HEK293T (cell line): ENCODE results near the gene TBL1X.

Experiments
- CTCF ChIA-PET: fragments of 350-600 bp; formaldehyde crosslinking; extraction: SDS; loops from one replicate; lab custom pipeline; 2021; ENCODE audit warnings: antibody characterized with exemption, inconsistent platforms; lab: Yijun Ruan, JAX
- POLR2A ChIA-PET: fragments of 350-600 bp; formaldehyde crosslinking; extraction: SDS; loops from one replicate; lab custom pipeline; 2020; ENCODE audit warnings: antibody characterized with exemption, inconsistent platforms; lab: Yijun Ruan, JAX
- DNase-seq: peaks from one replicate; pipeline ENCODE4 v3.0.0; 2012; ENCODE audit warnings: mixed read lengths; ENCODE audit errors: extremely low spot score
- ARNT ChIP-seq: fragments of 450-650 bp; IDR thresholded peaks from 2 replicates; pipeline ENCODE4 v1.6.1; 2017; ENCODE audit warnings: mild to moderate bottlenecking
- BHLHE40 ChIP-seq: fragments of 450-650 bp; IDR thresholded peaks from 2 replicates; pipeline ENCODE4 v1.6.1; 2016; ENCODE audit warnings: mild to moderate bottlenecking, moderate library complexity, borderline replicate concordance
- CTBP1 ChIP-seq: fragments of 450-650 bp; IDR thresholded peaks from 2 replicates; pipeline ENCODE4 v1.6.1; 2016; ENCODE audit warnings: borderline replicate concordance
- ELF4 ChIP-seq: fragments of 450-650 bp; IDR thresholded peaks from 2 replicates; pipeline ENCODE4 v1.6.1; 2017; ENCODE audit warnings: antibody characterized with exemption
- FOXA1 ChIP-seq: fragments of 450-650 bp; IDR thresholded peaks from 2 replicates; pipeline ENCODE4 v1.6.1; 2016; ENCODE audit warnings: mild to moderate bottlenecking
- FOXK2 ChIP-seq: fragments of 450-650 bp; IDR thresholded peaks from 2 replicates; pipeline ENCODE4 v1.6.1; 2016; ENCODE audit warnings: mild to moderate bottlenecking
- FOXM1 ChIP-seq: fragments of 450-650 bp; IDR thresholded peaks from 2 replicates; pipeline ENCODE4 v1.6.1; 2017; ENCODE audit warnings: mild to moderate bottlenecking, borderline replicate concordance
- HDGF ChIP-seq: fragments of 450-650 bp; IDR thresholded peaks from 2 replicates; pipeline ENCODE4 v1.6.1; 2017; ENCODE audit warnings: antibody characterized with exemption, borderline replicate concordance
- L3MBTL2 ChIP-seq: fragments of 450-650 bp; conservative IDR thresholded peaks from 2 replicates; pipeline ENCODE4 v1.6.1; 2016; ENCODE audit warnings: mild to moderate bottlenecking
- LEF1 ChIP-seq: fragments of 450-650 bp; IDR thresholded peaks from 2 replicates; pipeline ENCODE4 v1.6.1; 2017; ENCODE audit warnings: mild to moderate bottlenecking, borderline replicate concordance
- NFRKB ChIP-seq: fragments of 450-650 bp; IDR thresholded peaks from 2 replicates; pipeline ENCODE4 v1.6.1; 2016; ENCODE audit warnings: mild to moderate bottlenecking, moderate library complexity
- SP1 ChIP-seq: fragments of 450-650 bp; IDR thresholded peaks from 2 replicates; pipeline ENCODE4 v1.6.1; 2017
- SUZ12 ChIP-seq: fragments of 450-650 bp; IDR thresholded peaks from 2 replicates; pipeline ENCODE4 v1.6.1; 2016; ENCODE audit warnings: mild to moderate bottlenecking
- TARDBP ChIP-seq: fragments of 450-650 bp; IDR thresholded peaks from 2 replicates; pipeline ENCODE4 v1.6.1; 2016
- ZNF384 ChIP-seq: fragments of 450-650 bp; IDR thresholded peaks from 2 replicates; pipeline ENCODE4 v1.6.1; 2016
- TF ChIP-seq, protein P1 (sequence below): fragments of 450-650 bp; IDR thresholded peaks from 2 replicates; pipeline ENCODE4 v1.6.1; 2016

Gene TBL1X

GRCh38 chrX:9619581-9619980 is 154.7 kb downstream of the TBL1X start:
- no peak for TF ChIP-seq SUZ12
- TF ChIP-seq ARNT: no peak
- TF ChIP-seq, protein P1, sequence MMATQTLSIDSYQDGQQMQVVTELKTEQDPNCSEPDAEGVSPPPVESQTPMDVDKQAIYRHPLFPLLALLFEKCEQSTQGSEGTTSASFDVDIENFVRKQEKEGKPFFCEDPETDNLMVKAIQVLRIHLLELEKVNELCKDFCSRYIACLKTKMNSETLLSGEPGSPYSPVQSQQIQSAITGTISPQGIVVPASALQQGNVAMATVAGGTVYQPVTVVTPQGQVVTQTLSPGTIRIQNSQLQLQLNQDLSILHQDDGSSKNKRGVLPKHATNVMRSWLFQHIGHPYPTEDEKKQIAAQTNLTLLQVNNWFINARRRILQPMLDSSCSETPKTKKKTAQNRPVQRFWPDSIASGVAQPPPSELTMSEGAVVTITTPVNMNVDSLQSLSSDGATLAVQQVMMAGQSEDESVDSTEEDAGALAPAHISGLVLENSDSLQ: no peak
- no peak for TF ChIP-seq CTBP1
- no peak for TF ChIP-seq TARDBP
- TF ChIP-seq LEF1: no peak
- no peak for TF ChIP-seq BHLHE40
- TF ChIP-seq NFRKB: no peak
- TF ChIP-seq L3MBTL2: no peak
- no peak for TF ChIP-seq FOXA1
- POLR2A ChIA-PET: no interaction called here
- CTCF ChIA-PET: no interaction called here
- DNase-seq: no peak

- ChIA-PET POLR2A (no interaction called here), CTCF (no interaction called here)
- TF ChIP-seq BHLHE40: no peak
- no peak for TF ChIP-seq FOXM1
- TF ChIP-seq ELF4: no peak
- no peak for TF ChIP-seq LEF1
- no peak for TF ChIP-seq L3MBTL2
- TF ChIP-seq SUZ12: no peak
- no peak for TF ChIP-seq NFRKB
- TF ChIP-seq, protein P1: no peak
- TF ChIP-seq ARNT: no peak
- no peak for TF ChIP-seq FOXK2
- TF ChIP-seq SP1: no peak
- TF ChIP-seq ZNF384: no peak
- TF ChIP-seq HDGF: no peak
- TF ChIP-seq TARDBP: no peak
- TF ChIP-seq FOXA1: no peak
- TF ChIP-seq CTBP1: no peak
- no peak for DNase-seq
Measured at GRCh38 chrX:9622128-9622527, 157.3 kb downstream of the TBL1X start.

GRCh38 chrX:9626379-9626778 is 161.5 kb downstream of the TBL1X start:
- DNase-seq: no peak
- ChIA-PET POLR2A (no interaction called here), CTCF (no interaction called here)
- TF ChIP-seq FOXM1: no peak
- no peak for TF ChIP-seq FOXA1
- TF ChIP-seq HDGF: no peak
- TF ChIP-seq, protein P1: no peak
- TF ChIP-seq LEF1: no peak
- TF ChIP-seq TARDBP: no peak

DNA sequence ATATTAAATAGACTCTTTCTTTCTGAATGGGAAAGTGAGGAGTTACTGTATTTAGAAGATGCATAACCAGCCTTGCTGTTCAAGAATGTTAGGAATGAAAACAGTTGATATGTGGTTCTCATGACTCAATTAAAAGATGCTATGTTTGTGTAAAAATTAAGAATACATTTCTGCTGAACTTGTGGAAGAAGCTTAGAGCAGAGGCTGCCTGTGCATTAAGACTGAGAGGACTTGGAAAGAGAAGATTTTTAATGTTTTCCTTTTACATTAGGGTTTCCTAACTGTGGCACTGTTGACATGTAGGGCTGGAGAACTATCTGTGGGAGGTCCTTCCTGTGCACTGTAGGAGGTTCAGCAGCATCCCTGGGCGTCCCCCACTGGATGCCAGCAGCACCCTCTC is 163.1 kb downstream of the TBL1X start:
- ChIA-PET CTCF (no interaction called here), POLR2A (no interaction called here)
- DNase-seq: no peak
- no peak for TF ChIP-seq SP1

DNA sequence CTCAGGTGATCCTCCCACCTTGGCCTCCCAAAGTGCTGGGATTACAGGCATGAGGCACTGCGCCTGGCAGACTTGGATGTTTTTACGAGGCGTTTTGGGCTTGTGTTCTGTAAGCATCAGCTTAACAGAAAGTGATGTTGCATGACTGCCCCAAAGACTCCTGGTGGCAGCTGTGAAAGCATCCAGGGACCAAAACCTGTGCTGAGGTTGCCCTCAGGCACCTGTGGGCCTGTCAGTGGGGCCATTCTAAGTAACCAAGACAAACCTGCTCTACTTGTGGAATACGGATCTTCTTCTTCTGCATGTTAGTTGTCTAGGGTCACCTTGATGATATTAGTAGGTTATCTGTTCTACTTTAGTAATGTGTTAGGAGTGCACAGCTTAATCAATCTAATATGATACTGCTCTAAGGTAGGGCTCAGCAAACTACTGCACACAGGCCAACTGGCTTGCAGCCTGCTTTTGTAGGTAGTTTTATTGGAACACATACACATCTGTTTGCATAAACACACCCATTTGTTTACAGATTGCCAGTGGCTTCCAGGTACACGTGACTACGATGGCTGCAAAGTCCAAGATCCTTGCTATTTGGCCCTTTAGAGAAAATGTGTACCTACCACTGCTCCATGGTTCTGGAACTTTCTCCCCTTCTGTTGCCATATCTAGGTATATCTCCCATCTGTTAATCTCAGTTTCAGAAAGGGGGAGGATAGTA is 164.1 kb downstream of the TBL1X start:
- CTCF ChIA-PET: no interaction called here
- POLR2A ChIA-PET: no interaction called here

DNA sequence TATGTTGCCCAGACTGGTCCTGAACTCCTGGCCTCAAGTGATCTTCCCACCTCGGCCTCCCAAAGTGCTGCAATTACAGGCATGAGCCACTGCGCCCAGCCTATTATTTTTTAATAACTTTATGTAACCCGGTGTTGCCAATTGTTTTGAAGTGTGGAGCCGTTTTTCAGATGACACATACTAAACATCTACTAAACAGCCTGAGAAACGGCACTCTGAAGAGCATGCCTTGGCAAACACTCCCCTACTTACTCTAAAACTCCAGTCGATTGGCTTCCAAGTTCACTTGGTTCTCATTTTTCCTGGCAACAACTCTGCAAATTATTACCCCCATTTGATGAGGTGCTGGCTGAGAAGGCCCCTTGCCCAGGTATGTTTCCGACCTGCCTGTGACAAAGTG is 169.7 kb downstream of the TBL1X start:
- TF ChIP-seq LEF1: no peak
- TF ChIP-seq SP1: no peak
- no peak for TF ChIP-seq ZNF384
- ChIA-PET POLR2A (no interaction called here), CTCF (no interaction called here)
- no peak for DNase-seq

More for the DNA sequence above, 164.1 kb downstream of the TBL1X start:
- no peak for DNase-seq
- no peak for TF ChIP-seq ELF4

DNA sequence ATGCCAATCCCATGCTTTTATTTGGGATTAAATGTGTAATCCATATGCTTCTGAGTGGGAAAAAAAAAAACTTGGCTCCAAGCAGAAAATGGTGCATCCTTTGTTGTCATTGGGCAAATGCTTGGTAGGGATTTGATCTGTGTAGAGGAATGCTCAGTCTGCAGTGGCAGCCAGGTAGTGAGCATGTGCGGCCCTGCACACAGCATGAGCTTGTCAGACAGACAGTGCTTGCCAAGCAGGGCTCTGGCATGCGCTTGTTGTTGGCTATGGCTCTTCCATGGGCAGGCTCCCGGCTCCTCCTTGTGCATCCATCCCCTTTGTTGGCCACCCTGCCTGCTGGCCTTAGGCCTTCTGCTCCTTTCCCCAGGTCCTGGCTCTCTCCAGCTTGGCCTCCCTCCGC is 170.5 kb downstream of the TBL1X start:
- TF ChIP-seq CTBP1: no peak
- TF ChIP-seq FOXM1: no peak
- TF ChIP-seq HDGF: no peak
- TF ChIP-seq FOXK2: no peak
- no peak for TF ChIP-seq SP1
- no peak for DNase-seq
- CTCF ChIA-PET: no interaction called here
- POLR2A ChIA-PET: no interaction called here

DNA sequence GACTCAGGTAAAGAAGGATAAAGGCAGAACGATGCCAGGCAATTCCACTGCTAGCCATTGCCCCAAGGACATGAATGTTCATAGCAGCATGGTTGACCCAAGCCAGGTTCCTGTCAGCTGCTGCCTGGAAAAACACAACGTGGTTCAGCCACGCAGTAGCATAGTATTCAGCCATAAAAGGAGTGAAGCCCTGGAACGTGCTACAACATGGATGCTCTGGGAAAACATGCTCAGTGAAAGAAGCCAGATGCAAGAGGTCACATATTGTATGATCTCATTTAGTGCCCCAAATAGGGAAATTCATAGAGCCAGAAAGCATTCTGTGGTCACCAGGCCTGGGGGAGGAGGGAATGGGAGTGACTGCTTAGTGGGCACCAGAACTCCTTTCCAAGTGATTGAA is 170.9 kb downstream of the TBL1X start:
- ChIA-PET CTCF (no interaction called here), POLR2A (no interaction called here)
- no peak for TF ChIP-seq BHLHE40
- no peak for TF ChIP-seq CTBP1
- no peak for TF ChIP-seq ZNF384
- TF ChIP-seq FOXA1: no peak
- no peak for TF ChIP-seq FOXK2
- no peak for TF ChIP-seq HDGF
- no peak for TF ChIP-seq FOXM1
- no peak for TF ChIP-seq ARNT
- no peak for TF ChIP-seq L3MBTL2
- no peak for TF ChIP-seq ELF4
- TF ChIP-seq SP1: no peak
- TF ChIP-seq TARDBP: no peak
- TF ChIP-seq SUZ12: no peak
- TF ChIP-seq NFRKB: no peak
- no peak for TF ChIP-seq LEF1
- no peak for DNase-seq
